Effector CD4-positive, alpha-beta T cell (primary cell): Measurements from ENCODE around the gene TMEM87A.
"Not testable (repeated sequence)": the region's sequence is repeated elsewhere in the genome, so short reads cannot be mapped to it uniquely, and the experiment has no call there.

Experiments
- DNase-seq: peaks from one replicate; pipeline ENCODE4 v3.0.0-alpha.2; 2020

The TMEM87A gene

DNA sequence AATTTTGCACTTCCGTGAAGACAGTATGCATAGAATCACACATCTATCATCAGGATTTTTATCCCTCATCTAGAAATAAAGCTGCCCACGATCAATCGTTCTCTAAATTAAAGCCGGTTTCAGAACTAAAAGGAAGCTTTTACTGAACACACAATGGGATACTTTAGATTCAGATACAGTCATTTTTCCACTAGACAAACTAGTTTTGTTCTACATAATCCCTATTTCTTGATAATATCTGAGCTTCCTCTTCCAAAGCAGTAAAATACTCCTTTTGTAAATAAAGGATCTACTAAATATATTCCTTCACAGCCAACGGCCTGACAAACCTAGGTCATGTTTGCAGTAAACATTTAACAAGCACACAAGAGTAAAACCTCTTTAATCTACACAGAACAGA is 2.2 kb downstream of the TMEM87A start:
- no peak for DNase-seq

DNA sequence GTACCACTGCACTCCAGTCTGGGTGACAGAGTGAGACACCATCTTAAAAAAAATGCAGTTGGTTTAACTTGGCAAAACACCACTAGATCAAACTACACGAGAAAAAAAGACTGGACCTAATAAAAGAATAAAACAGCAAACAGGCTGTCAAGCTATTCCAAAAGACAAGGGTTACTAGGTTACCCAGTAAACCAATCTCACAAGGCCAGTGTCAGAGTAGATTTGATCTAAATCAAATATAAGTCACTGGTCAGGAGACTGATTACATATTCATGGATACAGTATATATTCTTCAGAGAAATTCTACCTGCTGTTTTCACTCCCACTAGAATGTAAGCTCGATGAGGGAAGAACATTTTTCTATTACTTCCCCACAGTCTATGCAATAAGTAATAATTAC is 2.7 kb downstream of the TMEM87A start:
- no peak for DNase-seq

DNA sequence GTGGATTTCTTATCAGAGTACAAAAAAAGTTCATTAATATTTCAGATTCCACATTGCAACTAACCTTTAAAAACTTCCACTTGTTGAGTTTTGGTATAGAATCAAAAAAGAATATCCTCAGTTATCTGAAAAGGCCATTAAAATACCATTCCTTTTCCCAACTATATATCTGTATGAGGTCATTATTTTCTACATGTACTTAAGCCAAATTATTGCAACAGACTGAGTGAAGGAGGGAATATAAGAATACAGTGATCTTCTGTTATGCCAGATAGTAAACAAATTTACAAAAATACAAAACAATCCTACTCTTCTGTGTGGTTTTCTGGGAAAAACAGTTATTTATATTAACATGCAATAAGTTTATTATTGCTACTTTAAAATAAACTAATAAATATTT is 5.9 kb downstream of the TMEM87A start:
- DNase-seq = no peak

DNA sequence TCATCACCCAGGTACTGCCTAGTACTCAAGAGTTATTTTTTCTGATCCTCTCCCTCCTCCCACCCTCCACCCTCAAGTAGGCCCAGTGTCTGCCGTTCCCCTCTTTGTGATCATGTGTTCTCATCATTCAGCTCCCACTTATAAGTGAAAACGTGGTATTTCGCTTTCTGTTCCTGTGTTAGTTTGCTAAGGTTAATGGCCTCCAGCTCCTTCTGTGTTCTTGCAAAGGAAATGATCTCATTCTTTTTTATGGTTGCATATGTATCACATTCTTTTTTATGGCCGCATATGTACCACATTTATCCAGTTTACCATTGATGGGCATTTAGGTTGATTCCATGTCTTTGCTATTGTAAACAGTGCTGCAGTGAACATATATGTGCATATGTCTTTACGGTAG is 8.4 kb downstream of the TMEM87A start:
- no peak for DNase-seq

DNA sequence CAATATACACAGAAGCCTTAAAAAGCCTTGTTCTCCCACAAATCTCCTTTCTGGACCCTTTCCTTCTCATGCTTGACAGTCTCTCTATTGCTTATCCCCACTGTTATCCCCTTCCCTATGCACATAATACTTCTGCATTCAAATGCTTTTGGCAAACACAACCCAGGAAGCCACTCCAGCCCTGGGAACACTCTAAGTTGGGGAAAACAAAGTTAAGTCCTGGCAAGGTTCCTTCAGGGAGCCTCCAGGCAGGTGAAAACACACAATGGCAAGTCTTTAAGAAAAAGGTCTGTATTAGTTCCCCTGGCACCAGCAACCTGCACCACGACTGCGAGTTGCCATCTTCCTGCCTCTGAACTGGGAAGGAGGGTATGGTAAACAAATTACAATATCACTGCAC is 19.9 kb downstream of the TMEM87A start:
- DNase-seq = no peak

DNA sequence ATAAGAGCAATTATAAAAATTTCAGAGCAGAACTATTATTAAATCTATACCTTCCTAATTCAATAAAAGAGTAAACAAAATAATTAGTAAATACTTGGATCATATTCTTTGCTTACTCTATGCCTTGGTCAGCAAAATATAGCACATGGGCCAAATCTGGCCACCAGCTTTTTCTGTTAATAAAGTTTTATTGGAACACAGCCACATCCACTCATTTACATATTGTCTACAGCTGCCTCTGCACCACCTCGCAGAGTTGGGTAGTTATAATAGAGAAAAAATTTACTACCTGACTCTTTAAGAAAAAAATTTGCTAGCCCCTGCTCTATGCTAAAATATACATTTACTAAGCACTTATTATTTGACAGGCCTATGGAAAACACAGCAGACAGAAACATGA is 32.4 kb downstream of the TMEM87A start:
- DNase-seq = no peak

DNA sequence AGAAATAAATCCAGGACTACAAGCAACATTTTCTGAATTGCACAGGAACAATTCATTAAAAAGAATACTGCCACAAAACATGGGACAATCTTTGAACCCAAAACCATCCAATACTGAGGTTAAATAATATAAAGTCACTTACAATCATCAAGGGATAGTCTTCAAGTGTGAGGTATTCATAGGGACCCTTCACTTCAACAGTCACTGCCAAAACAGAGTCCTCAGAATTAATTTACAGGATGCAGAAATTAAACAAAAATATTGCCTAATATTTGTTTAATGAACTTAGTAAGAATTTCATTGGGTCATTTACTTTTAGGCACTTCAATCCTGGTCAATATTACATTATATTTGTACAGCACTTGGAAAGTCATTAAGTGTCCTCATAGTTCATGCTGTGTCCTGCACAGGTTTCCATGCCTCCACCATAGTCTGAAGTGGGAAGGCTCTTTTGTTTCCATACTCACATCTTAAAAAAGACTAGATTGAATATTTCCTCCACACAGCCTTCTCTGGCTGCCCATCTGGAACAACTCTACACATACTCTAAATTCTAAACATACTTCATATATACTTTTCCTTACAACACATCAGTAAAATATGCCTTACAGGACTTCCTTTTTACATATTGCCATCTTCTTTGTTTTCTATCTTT is 33.6 kb downstream of the TMEM87A start:
- DNase-seq = no peak

DNA sequence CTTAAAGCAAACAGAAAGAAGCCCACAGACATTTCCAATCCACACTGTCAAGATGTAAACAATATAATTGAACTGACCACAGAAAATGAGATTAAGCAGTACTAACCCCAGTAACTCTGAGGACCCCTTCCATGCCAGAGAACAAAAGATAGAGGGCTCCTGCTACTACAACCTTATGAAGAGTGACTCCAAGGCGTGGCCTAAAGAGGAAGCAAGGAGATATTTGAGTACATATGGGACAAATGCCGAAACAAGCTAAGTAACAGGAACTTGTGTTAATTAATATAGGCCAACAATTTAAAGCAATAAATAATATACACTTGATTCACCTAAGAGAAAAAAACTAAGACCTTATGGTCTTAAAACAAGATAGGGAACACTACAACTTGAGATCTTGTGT is 40.1 kb downstream of the TMEM87A start:
- DNase-seq = no peak

DNA sequence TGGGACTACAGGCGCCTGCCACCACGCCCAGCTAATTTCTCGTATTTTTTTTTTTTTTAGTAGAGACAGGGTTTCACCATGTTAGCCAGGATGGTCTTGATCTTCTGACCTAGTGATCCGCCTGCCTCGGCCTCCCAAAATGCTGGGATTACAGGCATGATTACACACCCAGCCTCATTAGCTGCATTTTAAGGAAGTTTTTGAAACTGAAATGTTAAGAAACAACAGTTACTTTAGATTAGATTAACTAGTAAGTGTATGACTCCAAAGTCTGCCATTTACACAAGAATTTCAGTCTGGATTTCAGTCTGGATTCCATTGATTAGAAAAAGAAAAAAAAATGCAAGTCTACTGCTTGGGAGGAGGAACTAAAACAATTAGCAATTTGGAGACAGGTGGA is 40.6 kb downstream of the TMEM87A start:
- DNase-seq = no peak

DNA sequence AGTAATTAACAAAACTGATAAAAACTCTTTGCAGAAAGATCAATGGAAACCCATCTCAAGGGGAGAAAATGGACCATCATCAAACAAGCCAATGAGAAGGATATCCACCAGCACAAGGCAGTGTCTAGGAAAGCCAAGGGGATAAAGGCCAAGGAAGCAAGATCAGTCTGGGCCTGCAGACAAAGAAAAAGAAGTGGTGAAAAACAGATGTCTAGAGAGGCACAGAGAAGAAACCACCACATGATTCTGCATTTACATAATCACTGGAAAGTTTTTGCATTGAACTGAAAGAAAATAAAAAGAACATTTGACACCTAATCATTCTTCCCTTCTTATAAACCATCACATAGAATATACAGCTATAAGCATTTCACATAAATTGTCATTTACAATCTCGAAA is 42.1 kb downstream of the TMEM87A start:
- DNase-seq = no peak

DNA sequence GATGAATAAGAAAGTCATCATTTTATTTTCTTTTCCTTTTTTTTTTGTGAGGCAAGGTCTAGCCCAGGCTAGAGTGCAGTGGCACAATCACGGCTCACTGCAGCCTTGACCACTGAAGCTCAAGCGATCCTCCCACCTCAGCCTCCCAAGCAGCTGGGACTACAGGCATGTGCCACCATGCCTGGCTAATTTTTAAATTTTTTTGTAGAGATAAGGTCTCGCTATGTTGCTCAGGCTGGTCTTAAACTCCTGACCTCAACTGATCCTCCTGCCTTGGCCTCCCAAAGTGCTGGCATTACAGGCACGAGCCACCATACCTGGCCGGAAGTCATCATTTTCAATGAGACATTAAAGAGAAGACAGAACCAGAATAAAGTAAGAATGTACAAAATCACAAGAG is 44.3 kb downstream of the TMEM87A start:
- not testable (repeated sequence) for DNase-seq

DNA sequence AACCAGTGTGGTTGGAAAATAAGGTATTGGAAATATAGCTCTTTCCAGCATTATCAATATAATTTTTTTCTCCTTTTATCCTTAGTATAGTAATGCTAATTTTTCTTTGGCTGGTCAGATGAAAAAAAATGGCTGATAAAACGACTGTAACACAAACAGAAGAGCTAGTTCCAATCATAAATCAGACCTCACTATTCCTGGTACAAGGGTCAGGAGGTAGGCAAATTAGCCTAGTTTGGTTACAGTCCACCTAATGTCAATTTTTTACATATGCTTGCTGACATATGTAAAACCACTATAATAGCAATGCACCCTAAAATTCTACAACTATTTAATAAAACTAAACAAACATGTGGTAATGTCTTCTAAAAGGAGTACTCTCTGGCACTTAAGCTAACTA is 45.2 kb downstream of the TMEM87A start:
- no peak for DNase-seq

DNA sequence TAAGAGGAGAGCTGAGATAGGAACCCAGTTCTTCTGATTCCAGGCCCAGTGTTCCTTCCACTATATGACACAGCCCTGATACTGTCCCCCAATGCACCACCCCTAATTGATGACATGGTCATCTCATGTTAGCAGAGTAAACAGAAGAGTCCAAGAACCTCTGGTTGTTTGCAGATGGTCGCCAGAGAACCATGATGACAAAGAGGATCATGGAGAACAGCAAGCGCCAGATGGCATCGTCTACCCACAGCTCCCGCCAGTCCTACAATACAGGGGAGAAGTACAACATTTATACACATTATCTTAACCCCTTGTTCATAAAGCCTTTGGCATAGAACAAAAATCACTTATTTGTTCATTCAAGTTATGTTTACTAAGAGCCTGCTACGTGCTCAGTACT is 46.6 kb downstream of the TMEM87A start:
- DNase-seq = no peak

DNA sequence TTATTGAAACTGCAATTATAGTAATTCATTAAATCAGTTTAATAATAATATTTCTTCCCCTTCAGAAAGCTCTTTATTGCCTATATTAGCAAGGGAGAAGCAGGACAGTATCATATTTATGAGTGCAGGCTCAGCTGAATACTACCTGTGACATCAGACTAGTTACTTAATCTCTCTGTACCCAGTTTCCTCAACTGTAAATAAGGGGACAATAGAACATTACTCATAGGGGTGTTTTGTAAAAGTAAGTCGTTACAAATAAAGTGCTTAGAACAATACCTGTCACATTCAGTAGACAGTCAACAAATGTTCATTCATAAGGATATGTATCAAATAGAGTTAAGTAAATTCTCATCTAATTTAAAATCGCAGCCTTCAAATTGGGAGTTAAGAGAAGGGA is 53.0 kb downstream of the TMEM87A start:
- DNase-seq = no peak

DNA sequence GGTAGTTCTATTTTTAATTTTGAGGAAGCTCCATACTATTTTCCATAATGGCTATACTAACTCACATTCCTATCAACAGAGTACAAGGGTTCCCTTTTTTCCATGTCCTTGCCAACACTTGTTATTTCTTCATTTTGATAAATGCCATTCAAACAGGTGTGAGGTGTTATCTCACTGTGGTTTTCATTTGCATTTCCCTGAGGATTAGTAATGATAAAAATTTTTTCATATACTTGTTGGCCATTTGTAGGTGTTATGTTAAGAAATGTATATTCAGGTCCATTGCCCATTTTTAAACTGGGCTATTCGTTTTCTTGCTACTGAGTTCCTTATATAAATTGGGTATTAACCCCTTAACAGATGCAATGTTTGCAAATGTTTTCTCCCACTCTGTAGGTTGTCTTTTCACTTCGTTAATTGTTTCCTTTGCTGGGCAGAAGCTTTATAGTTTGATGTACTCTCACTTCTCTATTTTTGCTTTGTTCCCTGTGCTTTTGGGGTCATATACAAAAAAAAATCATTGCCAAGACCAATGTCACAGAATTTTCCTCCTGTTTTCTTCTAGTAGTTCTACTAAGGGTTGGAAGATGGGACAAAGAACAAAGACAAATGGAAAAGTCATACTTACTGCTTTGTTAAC is 54.2 kb downstream of the TMEM87A start:
- DNase-seq = no peak

DNA sequence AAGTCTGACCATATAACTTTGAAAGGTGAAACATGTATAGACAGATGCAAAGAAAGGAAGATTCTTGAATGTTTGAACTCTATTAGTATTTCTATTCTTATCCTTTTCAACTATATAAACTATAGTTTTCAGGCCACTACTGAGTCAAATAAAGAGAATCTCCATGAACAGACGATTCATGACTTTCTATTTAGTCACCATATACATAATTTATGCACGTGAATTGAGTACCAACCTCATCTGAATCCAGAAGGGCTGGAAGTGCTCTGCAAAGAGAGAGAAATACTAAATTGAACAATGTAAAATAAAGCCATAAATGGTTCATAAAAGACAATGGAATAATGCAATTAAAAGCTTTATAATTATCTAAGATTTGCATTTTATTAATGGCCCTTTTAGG is 55.7 kb downstream of the TMEM87A start:
- no peak for DNase-seq

DNA sequence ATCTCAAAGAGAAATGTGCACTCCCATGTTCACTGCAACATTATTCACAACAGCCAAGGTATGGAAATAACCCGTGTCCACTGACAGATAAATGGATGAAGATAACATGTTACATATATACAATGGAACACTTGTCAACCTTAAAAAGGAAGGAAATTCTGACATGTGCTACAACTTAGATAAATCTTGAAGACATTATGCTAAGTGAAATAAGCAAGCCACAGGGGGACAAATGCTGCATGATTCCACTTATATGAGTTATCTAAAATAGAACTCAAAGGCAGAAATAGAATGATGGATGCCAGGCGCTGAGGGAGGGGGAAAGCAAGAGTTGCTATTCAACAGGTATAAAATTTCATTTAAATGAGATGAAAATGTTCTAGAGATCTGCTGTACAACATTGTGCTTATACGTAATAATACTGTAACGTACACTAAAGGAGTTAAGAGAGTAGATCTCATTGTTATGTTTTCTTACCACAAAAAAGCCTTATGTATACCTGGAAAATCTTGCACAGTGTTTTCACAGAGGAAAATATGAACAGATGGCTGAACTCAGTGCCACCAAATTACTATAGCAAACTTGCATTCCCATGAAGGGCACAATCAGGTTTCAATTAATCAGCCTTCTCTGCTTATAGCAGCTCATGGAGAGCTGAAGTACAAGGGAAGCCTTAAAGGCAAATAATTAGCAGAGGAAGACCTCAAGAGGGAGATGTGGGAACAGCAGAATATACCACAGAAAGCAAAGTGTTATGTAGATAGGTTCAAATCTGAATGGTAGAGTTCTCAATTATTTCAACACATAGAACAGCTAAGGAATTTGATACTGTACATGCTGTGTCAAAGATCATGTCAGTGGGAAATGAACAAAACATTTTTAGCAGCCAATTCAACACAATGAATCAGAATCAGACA is 57.1 kb downstream of the TMEM87A start:
- no peak for DNase-seq

DNA sequence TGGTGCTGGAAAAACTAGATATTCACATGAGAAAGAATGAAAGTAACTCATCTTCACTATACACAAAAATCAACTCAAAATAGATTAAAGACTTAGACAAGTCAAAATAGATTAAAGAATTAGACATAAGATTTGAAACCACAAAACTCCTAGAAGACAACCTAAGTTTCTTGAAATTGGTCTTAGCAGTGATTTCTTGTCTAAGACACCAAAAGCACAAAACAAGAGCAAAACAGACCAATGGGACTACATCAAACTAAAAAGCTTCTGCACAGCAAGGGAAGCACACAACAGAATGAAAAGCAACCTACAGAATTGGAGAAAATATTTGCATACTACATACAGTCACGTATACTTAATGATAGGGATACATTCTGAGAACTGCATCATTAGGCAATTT is 58.6 kb downstream of the TMEM87A start:
- no peak for DNase-seq

DNA sequence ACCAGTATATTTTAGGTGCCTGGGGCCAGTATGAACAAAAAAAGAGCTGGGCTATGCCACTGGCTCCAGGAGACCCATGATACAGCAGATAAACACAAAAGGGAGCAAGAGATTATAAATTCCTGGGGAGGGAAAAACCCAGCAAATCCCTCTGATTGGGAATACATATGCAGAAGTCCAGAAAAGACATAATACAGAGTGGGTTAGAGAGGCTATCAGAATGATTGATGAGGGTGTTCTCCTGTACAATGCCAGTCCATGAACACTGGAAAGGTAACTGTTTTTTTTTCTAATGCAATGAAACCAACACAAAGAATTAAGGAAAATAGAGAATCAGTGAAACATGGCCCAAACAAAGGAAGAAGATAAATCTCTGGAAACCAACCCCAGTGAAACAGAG is 59.7 kb downstream of the TMEM87A start:
- no peak for DNase-seq

DNA sequence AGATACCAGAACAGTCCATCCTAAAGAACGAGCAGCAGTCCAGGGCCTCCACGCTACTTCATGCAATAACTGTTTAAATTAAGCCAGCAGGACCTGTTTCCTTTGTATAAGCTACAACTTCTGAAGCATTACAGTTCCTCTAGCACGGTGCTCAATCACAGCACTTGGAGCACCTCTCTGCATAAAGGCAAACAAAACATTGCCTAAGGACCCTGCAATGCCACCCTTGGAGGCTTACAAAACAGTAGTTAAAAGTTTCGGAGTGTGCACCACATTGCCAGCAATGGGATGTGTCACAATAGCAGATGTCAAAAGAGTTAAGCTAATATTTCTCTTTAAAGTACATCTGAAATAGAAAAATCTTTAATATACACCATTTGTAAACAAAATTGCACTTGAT is 62.5 kb downstream of the TMEM87A start:
- no peak for DNase-seq

DNA sequence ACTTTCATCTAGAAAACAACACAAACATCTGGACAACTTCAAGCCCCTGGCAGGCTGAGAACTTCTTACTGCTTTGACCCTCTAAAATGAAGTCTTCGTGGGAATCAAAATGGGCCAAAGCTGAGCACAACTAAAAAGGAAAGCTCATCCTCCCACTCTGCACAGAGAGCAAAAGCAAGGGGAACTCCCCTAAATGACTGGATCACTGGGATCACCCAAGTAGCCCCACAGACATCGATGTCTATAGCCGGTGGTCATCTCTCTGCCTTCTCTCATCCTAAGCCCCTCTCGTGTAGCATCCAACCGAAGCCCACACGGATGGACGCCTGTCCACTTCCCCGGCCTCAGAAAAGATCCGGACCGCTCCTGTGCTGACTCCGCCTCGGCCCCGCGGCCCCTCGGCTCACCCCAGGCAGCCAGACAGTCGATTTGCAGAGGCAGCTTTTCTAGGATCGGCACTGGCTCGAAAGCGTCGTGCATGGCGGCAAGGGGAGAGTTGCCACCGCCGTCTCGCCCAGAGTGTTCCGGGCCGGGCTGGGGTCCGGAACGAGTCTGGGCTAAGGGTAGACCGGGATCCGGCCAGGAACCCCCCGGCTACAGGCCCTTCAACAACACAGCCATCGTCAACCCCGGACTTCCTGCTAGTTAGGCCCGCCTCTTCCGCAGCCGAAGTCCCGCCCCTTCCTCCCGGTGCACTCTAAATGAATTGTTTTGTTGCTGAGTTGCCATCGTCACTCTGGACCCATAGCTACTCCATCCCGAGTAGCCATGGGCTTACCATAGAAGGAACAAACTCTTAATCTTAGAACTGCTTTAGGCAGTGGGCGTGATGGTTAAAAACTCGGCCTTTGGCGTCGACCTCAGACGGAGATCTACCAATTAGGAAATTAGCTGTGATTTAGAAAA is 65.3 kb downstream of the TMEM87A start, which contains the start of gene VPS39:
VPS39 (minus strand) TSS at position 631 of the 906 bp plus-strand sequence; CDS start at position 480, 151 bp downstream.
- DNase-seq = peak; percentile 74

DNA sequence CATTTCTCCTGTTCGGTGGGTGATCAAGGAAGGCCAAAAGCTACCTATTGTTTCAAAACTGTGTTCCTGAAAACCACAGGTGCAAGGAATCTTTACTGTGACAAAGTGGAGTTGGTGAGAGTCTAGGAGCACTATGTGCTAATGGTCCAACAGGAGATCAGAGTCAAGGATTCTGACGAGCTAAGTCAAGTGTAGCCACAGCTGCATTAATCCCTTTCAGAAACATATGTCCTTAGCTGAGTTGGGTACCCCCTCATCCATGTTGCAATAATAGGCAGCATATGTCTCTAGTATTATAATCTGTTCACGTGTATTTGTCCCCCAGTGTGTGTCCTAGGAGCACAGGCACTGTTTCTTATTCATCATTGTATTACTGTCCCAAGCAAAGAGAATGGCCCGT is 66.8 kb downstream of the TMEM87A start:
- DNase-seq = no peak

DNA sequence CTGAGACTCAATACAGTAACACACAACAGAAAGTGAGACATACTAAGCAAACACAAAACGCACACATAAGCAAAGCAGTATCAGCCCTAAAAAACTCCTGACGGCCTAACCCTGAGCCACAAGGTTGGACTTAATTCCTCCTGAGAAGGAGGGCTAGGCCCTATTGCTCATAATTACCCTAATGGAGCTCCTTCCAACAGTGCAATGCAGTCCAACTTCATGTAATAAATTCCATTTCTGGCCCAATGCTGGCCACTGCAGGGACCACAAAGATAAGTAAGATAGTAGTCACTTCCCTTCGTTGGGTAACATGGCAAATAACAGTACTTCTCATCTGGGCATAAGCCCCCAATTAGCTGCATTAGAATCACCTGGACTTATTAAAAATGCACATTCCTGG is 69.3 kb downstream of the TMEM87A start:
- no peak for DNase-seq
